Endothelial cell of umbilical vein (primary cell): ENCODE measurements around the gene KRT6A. TPM values are rescaled to one million over a fixed set of nuclear protein-coding genes. Genes with fewer than 3 reads are reported as not detected.

Experiments used
- BruUV-seq: library from RNA; stranded (reverse); fragments of 400-500 nt; replicated peaks from 2 replicates; lab custom pipeline; 2021; lab: Mats Ljungman, UMichigan
- CTCF ChIA-PET: fragments of 300-600, 350-600 bp; sonication (Branson Sonifier 250); formaldehyde crosslinking; loops from one replicate; lab custom pipeline; 2021; ENCODE audit warnings: antibody characterized with exemption, inconsistent platforms; lab: Charles Lee
- POLR2A ChIA-PET: fragments of 300-600, 350-600 bp; sonication (Branson Sonifier 250); formaldehyde crosslinking; loops from one replicate; lab custom pipeline; 2021; ENCODE audit warnings: antibody characterized with exemption, inconsistent platforms; lab: Charles Lee
- DNase-seq: peaks from one replicate; pipeline ENCODE4 v3.0.0-alpha.2; 2011; ENCODE audit warnings: low read depth, low spot score
- FAIRE-seq: peaks from 2 replicates; lab custom pipeline; 2011; peaks lifted over from hg19 to GRCh38; lab: Jason Lieb, UNC
- H2AFZ ChIP-seq: 2 replicates; pipeline ENCODE4 v1.6.0; 2012; ENCODE audit warnings: low read depth, low read length, control low read depth, inconsistent platforms
- H3K27ac ChIP-seq: 2 replicates; pipeline ENCODE4 v1.5.1; 2011; ENCODE audit warnings: low read depth, mild to moderate bottlenecking, control low read depth, low read length, moderate library complexity; ENCODE audit not compliant: insufficient read depth
- H3K27me3 ChIP-seq, 2 experiments: 2 replicates each; pipeline versions ENCODE4 v1.6.0 to v1.6.1; 2011; ENCODE audit warnings: low read length in 2 of 2, mixed read lengths in 1 of 2; ENCODE audit not compliant: control insufficient read depth in 2 of 2, insufficient read depth in 2 of 2
- H3K36me3 ChIP-seq, 2 experiments: 2 replicates in 1 of 2; 3 replicates in 1 of 2; pipeline ENCODE4 v1.5.1; 2011; ENCODE audit warnings: low read length in 2 of 2, mild to moderate bottlenecking in 1 of 2, moderate library complexity in 1 of 2; ENCODE audit not compliant: control insufficient read depth in 2 of 2, insufficient read depth in 2 of 2; ENCODE audit errors: extremely low read depth in 1 of 2
- H3K4me1 ChIP-seq: 3 replicates; pipeline ENCODE4 v1.5.1; 2011; ENCODE audit warnings: mild to moderate bottlenecking, low read length; ENCODE audit not compliant: control insufficient read depth, insufficient read depth; ENCODE audit errors: extremely low read depth
- H3K4me2 ChIP-seq: 2 replicates; pipeline ENCODE4 v1.6.1; 2011; ENCODE audit warnings: low read length, control low read depth, mixed read lengths; ENCODE audit not compliant: insufficient read depth
- H3K4me3 ChIP-seq, 3 experiments: fragments of 200-600 bp in 1 of 3; sonication (generic), shearing (Covaris generic) in 1 of 3; replicated peaks in 1 of 3; 2 replicates each; pipeline ENCODE4 v1.5.1; 2011 to 2016; ENCODE audit warnings: control low read depth in 3 of 3, low read length in 3 of 3, mild to moderate bottlenecking in 2 of 3, inconsistent platforms in 1 of 3, low read depth in 1 of 3, moderate library complexity in 1 of 3; ENCODE audit not compliant: insufficient read depth in 1 of 3
- H3K79me2 ChIP-seq: 2 replicates; pipeline ENCODE4 v1.6.0; 2012; ENCODE audit warnings: low read length, inconsistent platforms; ENCODE audit not compliant: control insufficient read depth, insufficient read depth
- H3K9ac ChIP-seq: replicated peaks from 2 replicates; pipeline ENCODE3; 2011; ENCODE audit warnings: low read length, control low read depth; ENCODE audit not compliant: insufficient read depth; ENCODE audit errors: extremely low read depth
- H3K9me1 ChIP-seq: replicated peaks from 3 replicates; pipeline ENCODE4 v1.6.0; 2011; ENCODE audit warnings: mild to moderate bottlenecking, low read length; ENCODE audit not compliant: control insufficient read depth, insufficient read depth; ENCODE audit errors: extremely low read depth
- H3K9me3 ChIP-seq: replicated peaks from 2 replicates; pipeline ENCODE4 v1.5.1; 2012; ENCODE audit warnings: low read length, inconsistent platforms; ENCODE audit not compliant: control insufficient read depth, insufficient read depth
- H4K20me1 ChIP-seq: replicated peaks from 2 replicates; pipeline ENCODE3; 2011; ENCODE audit warnings: mild to moderate bottlenecking, low read length; ENCODE audit not compliant: control insufficient read depth, insufficient read depth; ENCODE audit errors: extremely low read depth
- CTCF ChIP-seq, 2 donors: IDR thresholded peaks; 1 replicate in 1 of 2; 2 replicates in 1 of 2; pipeline ENCODE4 v1.5.1; 2011; ENCODE audit warnings: low read length in 2 of 2, mild to moderate bottlenecking in 2 of 2, moderate library complexity in 2 of 2, control low read depth in 1 of 2, inconsistent platforms in 1 of 2, low read depth in 1 of 2; ENCODE audit not compliant: insufficient read depth in 1 of 2; ENCODE audit errors: extremely low read depth in 1 of 2
- EZH2 ChIP-seq: IDR thresholded peaks from 2 replicates; pipeline ENCODE4 v1.6.1; 2012; ENCODE audit warnings: borderline replicate concordance, low read depth, mild to moderate bottlenecking, moderate library complexity, low read length, inconsistent platforms; ENCODE audit not compliant: severe bottlenecking
- FOS ChIP-seq: IDR thresholded peaks from 2 replicates; pipeline ENCODE4 v1.6.1; 2011; ENCODE audit warnings: mild to moderate bottlenecking, low read length, moderate library complexity, borderline replicate concordance; ENCODE audit not compliant: insufficient read depth
- GATA2 ChIP-seq: IDR thresholded peaks from 2 replicates; pipeline ENCODE4 v1.7.0; 2011; ENCODE audit warnings: low read depth, mild to moderate bottlenecking, moderate library complexity, mixed read lengths, low read length; ENCODE audit not compliant: insufficient read length, insufficient read depth
- JUN ChIP-seq: IDR thresholded peaks from 2 replicates; pipeline ENCODE4 v1.6.1; 2011; ENCODE audit warnings: borderline replicate concordance, low read depth; ENCODE audit not compliant: insufficient read length, insufficient read depth
- MYC ChIP-seq: IDR thresholded peaks from one replicate; pipeline ENCODE4 v1.6.1; 2011; ENCODE audit warnings: mild to moderate bottlenecking, low read depth, low read length
- POLR2A ChIP-seq: IDR thresholded peaks from 2 replicates; pipeline ENCODE4 v1.6.1; 2012; ENCODE audit warnings: low read depth, mild to moderate bottlenecking, control low read depth, low read length
- POLR2AphosphoS5 ChIP-seq: IDR thresholded peaks from 2 replicates; pipeline ENCODE4 v1.6.1; 2012; ENCODE audit warnings: low read depth, mild to moderate bottlenecking, control low read depth, low read length, moderate library complexity; ENCODE audit not compliant: insufficient read depth
- dilution Hi-C: fragments of 300-500 bp; cut with MboI; formaldehyde crosslinking; loops from one replicate; pipeline ENCODE4 v1.15.0; 2019; ENCODE audit warnings: low sequenced_read_pairs; ENCODE audit not compliant: extremely low pct_ligation_motif_present
- intact Hi-C: fragments of 100-400 bp; cut with micrococcal nuclease; formaldehyde crosslinking; loops from one replicate; pipeline ENCODE4 v1.10.0; 2022
- polyA plus RNA-seq, 4 experiments: library from polyadenylated mRNA; depleted of rRNA in 3 of 4; stranded (reverse) in 3 of 4; unstranded in 1 of 4; fragments of >200 nt; gene quantifications; 2 replicates each; pipeline versions ENCODE4 v1.2.1 to v1.2.3, GENCODE V29; 2011 to 2012; ENCODE audit warnings: missing spikeins in 1 of 4
- total RNA-seq: library from RNA; stranded (reverse); gene quantifications from 2 replicates; pipeline ENCODE4 v1.2.3, GENCODE V29; 2021
- TF ChIP-seq, protein P1 (sequence below): IDR thresholded peaks from 2 replicates; pipeline ENCODE4 v1.6.1; 2011; ENCODE audit not compliant: insufficient read depth, insufficient read length

The KRT6A gene
- total and polyA plus RNA-seq, 2 donors (not counting 3 experiments of a cell fraction or from before 2014, with no cell fraction given) = 0.64 TPM; not detected in 1

DNA sequence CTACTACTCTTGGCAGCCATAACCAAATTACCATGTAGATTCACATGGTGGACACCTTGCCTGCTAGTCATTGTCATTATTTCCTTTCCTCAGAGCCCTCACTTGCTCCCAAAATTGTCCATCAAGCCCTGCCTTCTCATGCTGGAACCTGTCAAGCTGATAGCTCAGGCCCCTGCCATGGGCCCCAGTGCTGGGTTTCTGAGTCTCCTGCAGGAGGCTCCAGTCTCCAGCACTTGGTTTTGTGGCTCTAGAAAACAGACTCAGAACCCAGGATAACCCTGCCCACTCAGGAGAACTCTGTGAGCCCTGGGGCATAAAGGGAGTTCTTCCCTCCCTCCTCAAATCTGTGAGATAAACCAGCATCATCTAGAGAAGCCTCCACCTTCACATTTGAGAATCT is 49.1 kb upstream of the KRT6A start:
- POLR2A ChIA-PET = no interaction called here
- no peaks in the 10 kb centered on the region for H4K20me1 ChIP-seq
- no peak overlapping the region for H3K9ac ChIP-seq
- TF ChIP-seq POLR2A (no peak), JUN (no peak), POLR2AphosphoS5 (no peak), CTCF (IDR thresholded peaks at IDR 0.05; ENCODE audit: extremely low read depth in 1 of 2, insufficient read depth in 1 of 2, low read depth in 1 of 2, low read length in 2 of 2) (no peak), EZH2 (no peak), MYC (no peak), GATA2 (no peak), FOS (no peak)
- TF ChIP-seq, protein P1, sequence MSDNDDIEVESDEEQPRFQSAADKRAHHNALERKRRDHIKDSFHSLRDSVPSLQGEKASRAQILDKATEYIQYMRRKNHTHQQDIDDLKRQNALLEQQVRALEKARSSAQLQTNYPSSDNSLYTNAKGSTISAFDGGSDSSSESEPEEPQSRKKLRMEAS = no peak
- H3K36me3 ChIP-seq = no peaks in the 10 kb centered on the region
- H2AFZ ChIP-seq = no peak overlapping the region
- H3K4me1 ChIP-seq = no peaks in the 10 kb centered on the region
- H3K27ac ChIP-seq = no peak overlapping the region
- FAIRE-seq = no peak
- DNase-seq = no peak
- no peaks in the 10 kb centered on the region for H3K9me1 ChIP-seq
- intact Hi-C loops (no loop called here), dilution Hi-C loops (no loop called here)
- CTCF ChIA-PET = no interaction called here
- H3K9me3 ChIP-seq = no peaks in the 10 kb centered on the region
- no peaks in the 10 kb centered on the region for H3K27me3 ChIP-seq
- no peak overlapping the region for H3K4me2 ChIP-seq
- no peak overlapping the region for H3K4me3 ChIP-seq
- H3K79me2 ChIP-seq = no peaks in the 10 kb centered on the region
- no TSS peak for BruUV-seq
